Measurements from ENCODE around the gene KPNB1.

DNA sequence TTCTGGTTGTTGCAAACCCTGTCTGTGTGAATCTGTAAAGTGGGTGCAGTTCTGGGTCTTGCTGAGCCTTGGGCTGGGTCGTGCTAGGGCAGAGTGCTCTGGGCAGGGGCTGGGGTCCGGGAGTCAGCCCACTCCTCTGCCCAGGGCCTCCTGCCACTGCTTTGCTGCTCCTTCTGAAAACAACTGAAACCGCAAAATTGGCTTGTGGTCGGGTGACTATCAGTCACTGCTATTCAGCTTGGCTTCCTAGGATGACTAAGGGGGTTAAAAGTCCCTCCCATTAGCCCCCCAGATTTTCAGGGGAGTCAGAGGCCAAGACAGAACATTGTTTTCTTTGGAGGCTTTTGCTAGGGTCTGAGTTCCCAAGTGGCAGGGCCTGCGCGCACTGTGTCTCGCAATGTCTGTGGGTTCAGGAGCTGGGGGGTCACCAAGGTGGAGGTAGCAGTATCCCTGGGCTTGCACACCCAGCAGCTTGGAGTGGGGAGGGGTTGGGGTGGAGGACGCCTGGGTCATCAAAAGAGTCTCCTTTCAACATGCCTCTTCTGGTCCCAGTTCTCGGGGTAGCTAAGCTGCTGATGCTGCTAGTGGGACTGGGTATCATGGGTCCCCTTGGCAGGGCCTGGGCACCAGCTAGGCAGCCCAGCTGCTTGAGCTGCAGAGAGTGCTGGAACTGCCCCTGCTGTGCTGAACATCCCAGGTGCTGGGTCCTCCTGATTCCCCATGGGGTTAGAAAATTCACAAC lies 69.9 kb downstream of the KPNB1 start:
- TF ChIP-seq, protein P1, sequence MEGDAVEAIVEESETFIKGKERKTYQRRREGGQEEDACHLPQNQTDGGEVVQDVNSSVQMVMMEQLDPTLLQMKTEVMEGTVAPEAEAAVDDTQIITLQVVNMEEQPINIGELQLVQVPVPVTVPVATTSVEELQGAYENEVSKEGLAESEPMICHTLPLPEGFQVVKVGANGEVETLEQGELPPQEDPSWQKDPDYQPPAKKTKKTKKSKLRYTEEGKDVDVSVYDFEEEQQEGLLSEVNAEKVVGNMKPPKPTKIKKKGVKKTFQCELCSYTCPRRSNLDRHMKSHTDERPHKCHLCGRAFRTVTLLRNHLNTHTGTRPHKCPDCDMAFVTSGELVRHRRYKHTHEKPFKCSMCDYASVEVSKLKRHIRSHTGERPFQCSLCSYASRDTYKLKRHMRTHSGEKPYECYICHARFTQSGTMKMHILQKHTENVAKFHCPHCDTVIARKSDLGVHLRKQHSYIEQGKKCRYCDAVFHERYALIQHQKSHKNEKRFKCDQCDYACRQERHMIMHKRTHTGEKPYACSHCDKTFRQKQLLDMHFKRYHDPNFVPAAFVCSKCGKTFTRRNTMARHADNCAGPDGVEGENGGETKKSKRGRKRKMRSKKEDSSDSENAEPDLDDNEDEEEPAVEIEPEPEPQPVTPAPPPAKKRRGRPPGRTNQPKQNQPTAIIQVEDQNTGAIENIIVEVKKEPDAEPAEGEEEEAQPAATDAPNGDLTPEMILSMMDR (IDR thresholded peaks at IDR 0.05) = no peak
- TF ChIP-seq POLR2A (IDR thresholded peaks at IDR 0.05) = no peak

Data from tibial nerve (tissue), 3 donors.